NCI-H1105 (cell line): ENCODE measurements around the gene TBX5.

Experiments
- DNase-seq: peaks from one replicate; lab custom pipeline; 2025; lab: John Stamatoyannopoulos, UW

Gene TBX5

GRCh38 chr12:114320968-114321367 lies 85.0 kb downstream of the TBX5 start:
- no peak for DNase-seq

- DNase-seq: no peak
Observed at GRCh38 chr12:114320101-114320500, 85.8 kb downstream of the TBX5 start.

GRCh38 chr12:114319422-114319821 lies 86.5 kb downstream of the TBX5 start:
- no peak for DNase-seq

- no peak for DNase-seq
Observed at GRCh38 chr12:114318984-114319383, 87.0 kb downstream of the TBX5 start.

GRCh38 chr12:114316076-114316475 lies 89.9 kb downstream of the TBX5 start:
- no peak for DNase-seq

GRCh38 chr12:114314974-114315720 lies 90.8 kb downstream of the TBX5 start:
- DNase-seq: no peak

- DNase-seq: no peak
Observed at GRCh38 chr12:114314403-114314802, 91.5 kb downstream of the TBX5 start.

GRCh38 chr12:114313910-114314309 lies 92.0 kb downstream of the TBX5 start:
- DNase-seq: no peak

- no peak for DNase-seq
Observed at GRCh38 chr12:114311974-114312373, 94.0 kb downstream of the TBX5 start.

GRCh38 chr12:114306646-114307045 lies 99.3 kb downstream of the TBX5 start:
- no peak for DNase-seq

- no peak for DNase-seq
Observed at GRCh38 chr12:114305446-114305845, 100.5 kb downstream of the TBX5 start.
